Activated CD4-positive, alpha-beta memory T cell treated with anti-CD3 and anti-CD28 coated beads for 36 hours (primary cell): ENCODE measurements around the gene HSPA4. TPM values are rescaled to one million over a fixed set of nuclear protein-coding genes. Genes with fewer than 3 reads are reported as not detected.
A peak's percentile ranks its signal among the peaks of the same experiment; 100 is the strongest.
"Not testable (repeated sequence)": the region's sequence is repeated elsewhere in the genome, so short reads cannot be mapped to it uniquely, and the experiment has no call there.

ENCODE experiments used
- CTCF ChIA-PET: fragments of 350-600 bp; sonication (Branson Sonifier 250); formaldehyde crosslinking; loops from one replicate; lab custom pipeline; 2021; ENCODE audit warnings: antibody characterized with exemption, inconsistent platforms; lab: Charles Lee
- POLR2A ChIA-PET: fragments of 350-600 bp; sonication (Branson Sonifier 250); formaldehyde crosslinking; loops from one replicate; lab custom pipeline; 2021; ENCODE audit warnings: antibody characterized with exemption; lab: Charles Lee
- DNase-seq: peaks from one replicate; pipeline ENCODE4 v3.0.0-alpha.2; 2020
- H3K27ac Mint-ChIP-seq: one replicate; pipeline ENCODE4 v1.8.0; 2021; ENCODE audit warnings: mixed read lengths
- H3K27me3 Mint-ChIP-seq: one replicate; pipeline ENCODE4 v1.8.0; 2021; ENCODE audit warnings: mixed read lengths
- H3K36me3 Mint-ChIP-seq: one replicate; pipeline ENCODE4 v1.8.0; 2021; ENCODE audit warnings: mixed read lengths
- H3K4me1 Mint-ChIP-seq: one replicate; pipeline ENCODE4 v1.8.0; 2021; ENCODE audit warnings: low read depth, mixed read lengths
- H3K4me3 Mint-ChIP-seq: one replicate; pipeline ENCODE4 v1.8.0; 2021; ENCODE audit warnings: mild to moderate bottlenecking, mixed read lengths
- H3K9me3 Mint-ChIP-seq: one replicate; pipeline ENCODE4 v1.8.0; 2021; ENCODE audit warnings: mixed read lengths
- intact Hi-C: fragments of 100-400 bp; cut with micrococcal nuclease; formaldehyde crosslinking; loops from one replicate; pipeline ENCODE4 v1.15.1; 2023
- total RNA-seq, 2 experiments: library from RNA; stranded (reverse); gene quantifications; one replicate each; pipeline ENCODE4 v1.2.3, GENCODE V29; 2021

The HSPA4 gene
- total RNA-seq, 2 experiments from 2014 or later: 221 to 236 TPM

- H3K27me3 Mint-ChIP-seq: no peaks in the 10 kb centered on the region
- H3K36me3 Mint-ChIP-seq: peaks cover 48% of the 10 kb centered on the region
- peaks cover 27% of the 10 kb centered on the region for H3K4me1 Mint-ChIP-seq
- H3K9me3 Mint-ChIP-seq: no peaks in the 10 kb centered on the region
- H3K27ac Mint-ChIP-seq: no peak overlapping the region
- intact Hi-C loops: no loop called here
- DNase-seq: no peak
- POLR2A ChIA-PET: no interaction called here
- CTCF ChIA-PET: interaction anchor here (1.1 kb wide), 1 partner anchor 348 kb away, joined by 3 read pairs; no protein-coding TSS in a partner anchor
- H3K4me3 Mint-ChIP-seq: no peak overlapping the region
Observed at GRCh38 chr5:133075572-133076536, 24.0 kb downstream of the HSPA4 start.

GRCh38 chr5:133079048-133079447 is 27.2 kb downstream of the HSPA4 start:
- intact Hi-C loops: no loop called here

GRCh38 chr5:133081036-133081435 is 29.2 kb downstream of the HSPA4 start:
- CTCF ChIA-PET: no interaction called here
- Mint-ChIP-seq H3K9me3 (no peaks in the 10 kb centered on the region), H3K27me3 (no peaks in the 10 kb centered on the region), H3K36me3 (peaks cover 43% of the 10 kb centered on the region), H3K27ac (peak overlapping the region; percentile 76), H3K4me1 (peaks cover 27% of the 10 kb centered on the region), H3K4me3 (no peak overlapping the region)
- no peak for DNase-seq
- intact Hi-C loops: no loop called here
- POLR2A ChIA-PET: no interaction called here

More at GRCh38 chr5:133079048-133079447, 27.2 kb downstream of the HSPA4 start:
- Mint-ChIP-seq H3K4me3 (no peak overlapping the region), H3K27me3 (no peaks in the 10 kb centered on the region), H3K9me3 (no peaks in the 10 kb centered on the region), H3K27ac (peak overlapping the region; percentile 68), H3K36me3 (peaks cover 47% of the 10 kb centered on the region), H3K4me1 (peaks cover 27% of the 10 kb centered on the region)
- CTCF ChIA-PET: no interaction called here
- POLR2A ChIA-PET: no interaction called here
- DNase-seq: no peak

GRCh38 chr5:133081703-133082102 is 29.9 kb downstream of the HSPA4 start:
- ChIA-PET CTCF (no interaction called here), POLR2A (no interaction called here)
- DNase-seq: no peak
- Mint-ChIP-seq H3K4me1 (peaks cover 29% of the 10 kb centered on the region), H3K36me3 (peaks cover 42% of the 10 kb centered on the region), H3K27ac (peak overlapping the region; percentile 76), H3K4me3 (no peak overlapping the region), H3K27me3 (no peaks in the 10 kb centered on the region), H3K9me3 (no peaks in the 10 kb centered on the region)
- intact Hi-C loops: no loop called here

- no peaks in the 10 kb centered on the region for H3K9me3 Mint-ChIP-seq
- peaks cover 40% of the 10 kb centered on the region for H3K36me3 Mint-ChIP-seq
- no peak overlapping the region for H3K4me3 Mint-ChIP-seq
- H3K27me3 Mint-ChIP-seq: no peaks in the 10 kb centered on the region
- ChIA-PET POLR2A (no interaction called here), CTCF (no interaction called here)
- peaks cover 29% of the 10 kb centered on the region for H3K4me1 Mint-ChIP-seq
- DNase-seq: no peak
- intact Hi-C loops: no loop called here
- H3K27ac Mint-ChIP-seq: peak overlapping the region; percentile 76
Observed at GRCh38 chr5:133082128-133082527, 30.3 kb downstream of the HSPA4 start.

GRCh38 chr5:133083901-133084300 is 32.1 kb downstream of the HSPA4 start:
- H3K4me1 Mint-ChIP-seq: peaks cover 22% of the 10 kb centered on the region
- intact Hi-C loops: no loop called here
- ChIA-PET CTCF (no interaction called here), POLR2A (no interaction called here)
- DNase-seq: no peak
- no peaks in the 10 kb centered on the region for H3K9me3 Mint-ChIP-seq
- no peak overlapping the region for H3K4me3 Mint-ChIP-seq
- peaks cover 44% of the 10 kb centered on the region for H3K36me3 Mint-ChIP-seq
- H3K27ac Mint-ChIP-seq: no peak overlapping the region
- H3K27me3 Mint-ChIP-seq: no peaks in the 10 kb centered on the region

- H3K27ac Mint-ChIP-seq, H3K4me3 Mint-ChIP-seq, DNase-seq, H3K27me3 Mint-ChIP-seq, POLR2A ChIA-PET, intact Hi-C loops, CTCF ChIA-PET, H3K9me3 Mint-ChIP-seq: not testable (repeated sequence)
- peaks cover 14% of the 10 kb centered on the region for H3K4me1 Mint-ChIP-seq
- H3K36me3 Mint-ChIP-seq: peaks cover 42% of the 10 kb centered on the region
Observed at GRCh38 chr5:133085171-133085570, 33.4 kb downstream of the HSPA4 start.

GRCh38 chr5:133086366-133086875 is 34.6 kb downstream of the HSPA4 start:
- intact Hi-C loops: no loop called here
- ChIA-PET CTCF (no interaction called here), POLR2A (no interaction called here)
- H3K36me3 Mint-ChIP-seq: peaks cover 46% of the 10 kb centered on the region
- no peaks in the 10 kb centered on the region for H3K27me3 Mint-ChIP-seq
- DNase-seq: no peak
- no peak overlapping the region for H3K4me3 Mint-ChIP-seq
- H3K4me1 Mint-ChIP-seq: peaks cover 6% of the 10 kb centered on the region
- no peaks in the 10 kb centered on the region for H3K9me3 Mint-ChIP-seq
- H3K27ac Mint-ChIP-seq: no peak overlapping the region

GRCh38 chr5:133088064-133088463 is 36.3 kb downstream of the HSPA4 start:
- Mint-ChIP-seq H3K9me3 (no peaks in the 10 kb centered on the region), H3K4me1 (peaks cover 3% of the 10 kb centered on the region), H3K27me3 (no peaks in the 10 kb centered on the region), H3K27ac (peak overlapping the region; percentile 33), H3K4me3 (no peak overlapping the region), H3K36me3 (peaks cover 45% of the 10 kb centered on the region)
- ChIA-PET CTCF (no interaction called here), POLR2A (no interaction called here)
- DNase-seq: no peak
- intact Hi-C loops: no loop called here

GRCh38 chr5:133091034-133091433 is 39.2 kb downstream of the HSPA4 start:
- intact Hi-C loops: no loop called here
- H3K4me3 Mint-ChIP-seq: no peak overlapping the region
- no peaks in the 10 kb centered on the region for H3K27me3 Mint-ChIP-seq
- H3K9me3 Mint-ChIP-seq: no peaks in the 10 kb centered on the region
- POLR2A ChIA-PET: no interaction called here
- H3K36me3 Mint-ChIP-seq: peaks cover 46% of the 10 kb centered on the region
- H3K4me1 Mint-ChIP-seq: peaks cover 3% of the 10 kb centered on the region
- CTCF ChIA-PET: no interaction called here
- no peak overlapping the region for H3K27ac Mint-ChIP-seq
- no peak for DNase-seq

- no peak for DNase-seq
- Mint-ChIP-seq H3K27me3 (no peaks in the 10 kb centered on the region), H3K4me1 (peaks cover 27% of the 10 kb centered on the region), H3K9me3 (no peaks in the 10 kb centered on the region), H3K4me3 (no peak overlapping the region), H3K27ac (no peak overlapping the region), H3K36me3 (peaks cover 35% of the 10 kb centered on the region)
- ChIA-PET POLR2A (no interaction called here), CTCF (interaction anchor here (1.5 kb wide), 1 partner anchor 317 kb away, joined by 5 read pairs; no protein-coding TSS in a partner anchor)
- intact Hi-C loops: no loop called here
Observed at GRCh38 chr5:133106343-133106742, 54.5 kb downstream of the HSPA4 start.

- H3K4me3 Mint-ChIP-seq: no peak overlapping the region
- DNase-seq: no peak
- H3K9me3 Mint-ChIP-seq: no peaks in the 10 kb centered on the region
- H3K36me3 Mint-ChIP-seq: peaks cover 32% of the 10 kb centered on the region
- intact Hi-C loops: no loop called here
- no peaks in the 10 kb centered on the region for H3K27me3 Mint-ChIP-seq
- ChIA-PET CTCF (interaction anchor here (1.5 kb wide), 1 partner anchor 317 kb away, joined by 5 read pairs; no protein-coding TSS in a partner anchor), POLR2A (no interaction called here)
- H3K27ac Mint-ChIP-seq: no peak overlapping the region
- H3K4me1 Mint-ChIP-seq: peaks cover 28% of the 10 kb centered on the region
Observed at GRCh38 chr5:133106761-133107572, 55.2 kb downstream of the HSPA4 start.
